IMR-90 (cell line): ENCODE results near the gene SMAP1. TPM values are rescaled to one million over a fixed set of nuclear protein-coding genes. Genes with fewer than 3 reads are reported as not detected.

ENCODE experiments used
- ATAC-seq: fragments of 200-7000 bp; cut with Tn5 transposase; 2 replicates; pipeline ENCODE4 v1.9.1; 2020; ENCODE audit warnings: low read depth, mild to moderate bottlenecking, moderate library complexity
- BruUV-seq: library from RNA; stranded (reverse); fragments of 400-500 nt; replicated peaks from 2 replicates; lab custom pipeline; 2021; lab: Mats Ljungman, UMichigan
- CTCF ChIA-PET: fragments of 300-600 bp; formaldehyde crosslinking; extraction: SDS; loops from one replicate; lab custom pipeline; 2021; ENCODE audit warnings: antibody characterized with exemption; lab: Yijun Ruan, JAX
- POLR2A ChIA-PET: fragments of 300-600 bp; sonication (Branson Sonifier 250); formaldehyde crosslinking; loops from one replicate; lab custom pipeline; 2022; ENCODE audit warnings: antibody characterized with exemption; ENCODE audit not compliant: unreplicated experiment; lab: Charles Lee
- DNase-seq: peaks from one replicate; pipeline ENCODE4 v3.0.0; 2013
- H2AFZ ChIP-seq: replicated peaks from 2 replicates; pipeline ENCODE3; 2013; ENCODE audit warnings: low read length, mild to moderate bottlenecking; ENCODE audit not compliant: poor library complexity
- H2AK5ac ChIP-seq: 2 replicates; pipeline ENCODE4 v1.6.1; 2013; ENCODE audit warnings: low read depth, low read length, inconsistent platforms
- H2AK9ac ChIP-seq: replicated peaks from 2 replicates; pipeline ENCODE3; 2013; ENCODE audit warnings: mild to moderate bottlenecking, low read depth, low read length, moderate library complexity; ENCODE audit not compliant: poor library complexity
- H2BK120ac ChIP-seq: 2 replicates; pipeline ENCODE4 v1.6.1; 2013; ENCODE audit warnings: low read depth, low read length, inconsistent platforms
- H2BK15ac ChIP-seq: 3 replicates; pipeline ENCODE4 v1.6.1; 2013; ENCODE audit warnings: low read depth, low read length, inconsistent platforms
- H2BK20ac ChIP-seq: 2 replicates; pipeline ENCODE4 v1.6.1; 2013; ENCODE audit warnings: low read depth, mild to moderate bottlenecking, inconsistent platforms, low read length, moderate library complexity
- H2BK5ac ChIP-seq: 2 replicates; pipeline ENCODE4 v1.6.1; 2013; ENCODE audit warnings: mild to moderate bottlenecking, low read depth, low read length, inconsistent platforms; ENCODE audit not compliant: poor library complexity, severe bottlenecking
- H3K14ac ChIP-seq: replicated peaks from 2 replicates; pipeline ENCODE4 v1.6.1; 2013; ENCODE audit warnings: low read depth, low read length, inconsistent platforms
- H3K18ac ChIP-seq: 2 replicates; pipeline ENCODE4 v1.6.1; 2013; ENCODE audit warnings: low read depth, low read length, control low read depth
- H3K23ac ChIP-seq: 2 replicates; pipeline ENCODE4 v1.6.1; 2013; ENCODE audit warnings: low read depth, low read length, inconsistent platforms
- H3K27ac ChIP-seq: 2 replicates; pipeline ENCODE4 v1.5.1; 2013; ENCODE audit warnings: mild to moderate bottlenecking, control low read depth, low read length; ENCODE audit not compliant: insufficient read depth
- H3K27me3 ChIP-seq: 2 replicates; pipeline ENCODE4 v1.6.1; 2013; ENCODE audit warnings: low read length; ENCODE audit not compliant: control insufficient read depth, insufficient read depth
- H3K36me3 ChIP-seq: 2 replicates; pipeline ENCODE4 v1.6.1; 2013; ENCODE audit warnings: low read length, mixed read lengths; ENCODE audit not compliant: control insufficient read depth, insufficient read depth
- H3K4ac ChIP-seq: 2 replicates; pipeline ENCODE4 v1.6.1; 2013; ENCODE audit warnings: low read depth, low read length, inconsistent platforms
- H3K4me1 ChIP-seq: 2 replicates; pipeline ENCODE4 v1.6.1; 2013; ENCODE audit warnings: low read length, mixed read lengths; ENCODE audit not compliant: control insufficient read depth, insufficient read depth
- H3K4me2 ChIP-seq: 2 replicates; pipeline ENCODE4 v1.6.1; 2013; ENCODE audit warnings: low read depth, mild to moderate bottlenecking, control low read depth, low read length, moderate library complexity
- H3K4me3 ChIP-seq: 2 replicates; pipeline ENCODE4 v1.5.1; 2013; ENCODE audit warnings: low read depth, mild to moderate bottlenecking, control low read depth, low read length, moderate library complexity; ENCODE audit not compliant: insufficient read depth
- H3K56ac ChIP-seq: 2 replicates; pipeline ENCODE4 v1.6.1; 2013; ENCODE audit warnings: low read length, inconsistent platforms; ENCODE audit not compliant: insufficient read depth; ENCODE audit errors: extremely low read depth
- H3K79me1 ChIP-seq, 2 experiments: 2 replicates each; pipeline ENCODE4 v1.6.1; 2013; ENCODE audit warnings: low read length in 2 of 2, inconsistent platforms in 1 of 2, low read depth in 1 of 2
- H3K9ac ChIP-seq: 2 replicates; pipeline ENCODE4 v1.6.1; 2013; ENCODE audit warnings: low read depth, low read length, control low read depth
- H3K9me1 ChIP-seq: 2 replicates; pipeline ENCODE4 v1.6.1; 2013; ENCODE audit warnings: low read length, inconsistent platforms; ENCODE audit not compliant: insufficient read depth
- H3K9me3 ChIP-seq: 2 replicates; pipeline ENCODE4 v1.6.1; 2013; ENCODE audit warnings: low read length; ENCODE audit not compliant: control insufficient read depth, insufficient read depth
- H4K20me1 ChIP-seq: 2 replicates; pipeline ENCODE4 v1.6.1; 2013; ENCODE audit warnings: low read length, inconsistent platforms; ENCODE audit not compliant: insufficient read depth
- H4K5ac ChIP-seq: 2 replicates; pipeline ENCODE4 v1.6.1; 2013; ENCODE audit warnings: mild to moderate bottlenecking, low read depth, low read length, control low read depth
- H4K8ac ChIP-seq, 2 experiments: 2 replicates each; pipeline ENCODE4 v1.6.1; 2013; ENCODE audit warnings: low read depth in 2 of 2, low read length in 2 of 2, control low read depth in 1 of 2, inconsistent platforms in 1 of 2
- H4K91ac ChIP-seq: 2 replicates; pipeline ENCODE4 v1.6.1; 2013; ENCODE audit warnings: low read depth, low read length, inconsistent platforms; ENCODE audit not compliant: insufficient read depth
- FOS ChIP-seq: fragments of 150-350 bp; IDR thresholded peaks from 2 replicates; pipeline ENCODE4 v1.6.1; 2016; ENCODE audit warnings: low read depth, low read length
- MAFK ChIP-seq: IDR thresholded peaks from 2 replicates; pipeline ENCODE4 v1.6.1; 2012; ENCODE audit warnings: low read depth, low read length, improper control_type of control experiment
- MXI1 ChIP-seq: IDR thresholded peaks from 2 replicates; pipeline ENCODE4 v1.6.1; 2012; ENCODE audit warnings: low read depth, mild to moderate bottlenecking, low read length, moderate library complexity, borderline replicate concordance
- NFE2L2 ChIP-seq: fragments of 150-350 bp; IDR thresholded peaks from 2 replicates; pipeline ENCODE4 v1.6.1; 2016; ENCODE audit warnings: low read depth, mild to moderate bottlenecking, low read length
- POLR2A ChIP-seq: IDR thresholded peaks from 2 replicates; pipeline ENCODE4 v1.6.1; 2012; ENCODE audit warnings: mild to moderate bottlenecking, low read depth, low read length
- RCOR1 ChIP-seq: IDR thresholded peaks from 2 replicates; pipeline ENCODE4 v1.6.1; 2012; ENCODE audit warnings: mild to moderate bottlenecking, low read length, improper control_type of control experiment; ENCODE audit not compliant: insufficient replicate concordance
- WGBS, 2 experiments: methylation state at CpG; one replicate each; pipeline versions ENCODE4 v1.1.5 to v1.1.7; 2013; ENCODE audit warnings: missing lambda C conversion rate in 2 of 2; ENCODE audit not compliant: insufficient read length in 1 of 2; ENCODE audit errors: extremely low coverage in 2 of 2; 5-methylcytosine and 5-hydroxymethylcytosine counted together
- dilution Hi-C: fragments of 300-500 bp; cut with HindIII; formaldehyde crosslinking; loops from one replicate; pipeline ENCODE4 v1.14.3; 2018; ENCODE audit warnings: low sequenced_read_pairs; ENCODE audit not compliant: unreplicated experiment
- in situ Hi-C: fragments of 300-500 bp; cut with MboI; formaldehyde crosslinking; loops from 3 replicates; pipeline ENCODE4 v1.14.3; 2019; ENCODE audit warnings: low sequenced_read_pairs, inconsistent platforms, mixed read lengths
- intact Hi-C: fragments of 100-400 bp; cut with micrococcal nuclease; formaldehyde crosslinking; loops from 2 replicates; pipeline ENCODE4 v1.10.0; 2022
- polyA plus RNA-seq, 3 experiments: library from polyadenylated mRNA; depleted of rRNA; stranded (reverse); fragments of >200 nt; gene quantifications; 2 replicates each; pipeline ENCODE4 v1.2.3, GENCODE V29; 2012; ENCODE audit warnings: low replicate concordance in 1 of 3
- total RNA-seq: library from RNA; depleted of rRNA; stranded (reverse); fragments of >200 nt; gene quantifications from 2 replicates; pipeline ENCODE4 v1.2.3, GENCODE V29; 2012

SMAP1 gene
- total and polyA plus RNA-seq, 2 of the 4 experiments (the other 2 are of a cell fraction), result 14.8 to 16.7 TPM

- H2BK5ac ChIP-seq, result no peak overlapping the region
- H2BK120ac ChIP-seq, result no peak overlapping the region
- DNase-seq (no peak), ATAC-seq (no peak)
- H4K5ac ChIP-seq, result no peak overlapping the region
- H3K27ac ChIP-seq, result no peak overlapping the region
- H2BK15ac ChIP-seq, result no peak overlapping the region
- H3K23ac ChIP-seq, result no peak overlapping the region
- dilution Hi-C loops (no loop called here), intact Hi-C loops (no loop called here), in situ Hi-C loops (no loop called here)
- H3K27me3 ChIP-seq, result no peaks in the 10 kb centered on the region
- no peak overlapping the region for H4K8ac ChIP-seq
- no peak overlapping the region for H2BK20ac ChIP-seq
- CTCF ChIA-PET, result no interaction called here
- no peaks in the 10 kb centered on the region for H3K9me3 ChIP-seq
- H3K18ac ChIP-seq, result no peak overlapping the region
- no peak overlapping the region for H2AFZ ChIP-seq
- H4K91ac ChIP-seq, result no peak overlapping the region
- no peaks in the 10 kb centered on the region for H3K9me1 ChIP-seq
- no peak overlapping the region for H3K4me3 ChIP-seq
- H2AK9ac ChIP-seq, result no peak overlapping the region
- no peaks in the 10 kb centered on the region for H3K36me3 ChIP-seq
- no peaks in the 10 kb centered on the region for H3K4me1 ChIP-seq
- H4K20me1 ChIP-seq, result no peaks in the 10 kb centered on the region
- H3K14ac ChIP-seq, result no peak overlapping the region
- no peak overlapping the region for H3K4ac ChIP-seq
- POLR2A ChIA-PET, result interaction anchor here (0.6 kb wide), 1 partner anchor 494 kb away, joined by 3 read pairs; no protein-coding TSS in a partner anchor
- WGBS, 2 experiments, result no CpG with 5 or more reads among the region's 3 CpGs
- H3K9ac ChIP-seq, result no peak overlapping the region
- no TSS peak for BruUV-seq
- no peak overlapping the region for H3K56ac ChIP-seq
- H3K79me1 ChIP-seq, result no peaks in the 10 kb centered on the region
- no peak overlapping the region for H3K4me2 ChIP-seq
- no peak for TF ChIP-seq RCOR1
- TF ChIP-seq MAFK, result no peak
- no peak for TF ChIP-seq NFE2L2
- TF ChIP-seq MXI1, result no peak
- no peak for TF ChIP-seq POLR2A
- TF ChIP-seq FOS, result no peak
- H2AK5ac ChIP-seq, result no peak overlapping the region
Measured at GRCh38 chr6:70863343-70863742, 195.7 kb downstream of the SMAP1 start.
